Effector CD4-positive, alpha-beta T cell (primary cell): Measurements from ENCODE around the gene TRIM67.

Experiments used
- DNase-seq: peaks from one replicate; pipeline ENCODE4 v3.0.0-alpha.2; 2020

TRIM67 gene

DNA sequence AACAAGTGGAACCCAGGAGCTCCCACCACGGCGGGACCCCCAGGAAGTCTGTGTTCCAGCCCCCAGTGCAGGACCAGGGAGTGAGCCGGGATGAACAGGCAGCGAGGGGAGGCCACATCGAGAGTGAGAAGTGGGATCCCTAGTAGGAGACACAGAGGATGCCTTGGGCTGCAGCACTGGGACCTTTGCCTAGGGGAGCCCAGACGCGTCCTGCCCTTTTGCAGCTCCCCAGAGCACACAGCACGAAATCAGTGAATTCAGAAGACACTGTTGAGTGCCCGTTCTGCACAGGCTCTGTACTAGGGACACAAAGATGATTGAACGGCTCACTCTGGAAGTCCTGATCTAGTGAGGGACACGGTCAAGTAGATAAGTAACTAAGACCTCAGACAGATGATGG lies 23.5 kb downstream of the TRIM67 start:
- no peak for DNase-seq

DNA sequence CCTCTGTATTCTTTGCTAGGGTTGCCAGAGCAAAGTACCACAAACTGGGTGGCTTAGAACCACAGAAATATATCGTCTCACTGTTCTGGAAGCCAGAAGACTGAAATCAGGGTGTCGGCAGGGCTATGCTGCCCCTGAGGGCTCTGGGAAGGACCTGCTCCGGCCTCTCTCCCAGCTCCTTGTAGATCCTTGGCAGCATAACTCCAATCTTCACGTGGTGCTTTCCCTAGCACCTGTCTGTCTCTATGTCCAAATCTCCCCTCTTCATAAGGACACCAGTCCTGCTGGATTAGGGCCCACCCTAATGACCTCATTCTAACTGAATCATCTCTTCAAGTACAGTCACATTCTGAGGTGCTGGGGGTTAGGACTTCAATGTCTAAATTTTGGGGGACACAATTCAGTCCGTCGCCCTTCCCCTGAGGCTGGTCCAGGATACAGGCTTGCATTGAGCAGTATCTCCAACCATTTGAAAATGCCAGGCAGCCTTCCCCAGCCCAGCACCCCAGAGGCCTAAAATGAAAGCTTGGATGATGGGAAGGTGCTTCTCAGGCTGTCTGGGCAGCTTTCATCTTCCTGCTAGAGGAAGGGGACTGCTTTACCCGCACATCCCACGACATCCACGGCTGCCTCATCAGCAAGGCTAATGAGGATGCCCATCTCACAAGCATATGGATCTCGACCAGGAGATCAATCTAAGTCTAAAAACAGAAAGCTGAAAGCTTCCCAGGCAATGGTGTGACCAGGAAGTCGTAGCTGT lies 24.7 kb downstream of the TRIM67 start:
- DNase-seq = no peak

DNA sequence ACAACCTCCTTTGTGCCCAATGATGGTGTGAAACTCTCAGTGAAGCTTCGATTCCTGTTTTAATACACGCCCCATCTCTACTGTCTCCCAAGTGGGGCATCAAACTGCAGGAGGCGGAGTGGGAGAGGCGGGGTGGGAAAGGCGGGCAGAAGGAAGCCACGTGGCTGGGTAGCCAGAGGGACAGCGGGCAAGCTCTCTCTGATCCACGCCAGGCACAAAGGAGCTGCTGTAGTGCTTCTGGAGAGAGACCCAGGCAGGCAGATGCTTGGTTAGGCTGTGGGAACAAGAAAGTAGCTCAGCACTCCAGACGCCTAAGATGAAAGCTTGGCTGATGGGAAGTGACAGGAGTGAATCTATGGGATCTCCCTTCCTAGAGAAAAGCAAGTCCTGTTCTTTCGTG lies 25.7 kb downstream of the TRIM67 start:
- no peak for DNase-seq

DNA sequence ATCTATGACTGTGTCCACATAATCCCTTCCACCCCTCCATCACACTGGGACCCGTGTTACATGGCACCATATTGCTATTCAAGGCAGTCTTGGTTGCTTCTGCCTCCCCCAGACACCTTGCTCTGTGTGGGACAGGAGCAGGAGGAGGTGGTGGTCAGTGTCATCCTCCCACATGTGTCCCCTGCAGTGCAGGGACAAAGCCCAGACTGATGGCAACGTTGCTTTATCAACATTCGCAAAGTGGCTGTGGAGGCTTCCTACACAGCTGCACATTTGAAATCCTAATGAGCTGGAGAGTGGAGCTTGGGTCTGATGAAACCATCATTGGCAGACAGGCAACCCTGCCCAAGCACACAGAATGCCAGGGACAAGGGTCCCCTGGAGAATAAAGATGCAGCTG lies 26.2 kb downstream of the TRIM67 start:
- no peak for DNase-seq

GRCh38 chr1:231188768-231189167 lies 26.9 kb downstream of the TRIM67 start:
- no peak for DNase-seq

DNA sequence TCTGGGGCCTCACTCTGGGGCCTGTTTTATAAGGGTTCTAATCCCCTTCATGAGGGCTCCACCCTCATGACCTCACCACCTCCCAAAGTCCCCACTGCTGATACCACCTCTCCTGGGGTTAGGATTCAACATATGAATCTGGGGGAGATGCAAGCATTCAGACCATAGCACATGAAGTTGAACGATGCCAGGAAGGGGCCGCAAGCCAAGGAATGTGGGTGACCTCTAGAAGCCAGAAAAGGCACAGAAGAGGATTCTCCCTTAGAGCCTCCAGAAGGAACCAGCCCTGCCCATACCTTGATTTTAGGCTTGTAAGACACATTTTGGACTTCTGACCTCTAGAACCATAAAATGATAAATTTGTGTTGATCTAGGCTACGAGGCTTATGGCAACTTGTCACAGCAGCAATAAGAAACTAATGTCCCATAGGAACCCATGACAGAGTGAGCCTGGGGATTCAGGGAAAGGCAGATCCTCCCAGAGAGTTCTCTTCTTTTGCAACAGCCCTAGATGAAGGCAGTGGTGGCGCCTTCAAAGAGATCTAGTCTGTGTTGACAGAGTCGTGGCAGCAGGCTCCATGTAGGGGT lies 27.9 kb downstream of the TRIM67 start:
- no peak for DNase-seq

DNA sequence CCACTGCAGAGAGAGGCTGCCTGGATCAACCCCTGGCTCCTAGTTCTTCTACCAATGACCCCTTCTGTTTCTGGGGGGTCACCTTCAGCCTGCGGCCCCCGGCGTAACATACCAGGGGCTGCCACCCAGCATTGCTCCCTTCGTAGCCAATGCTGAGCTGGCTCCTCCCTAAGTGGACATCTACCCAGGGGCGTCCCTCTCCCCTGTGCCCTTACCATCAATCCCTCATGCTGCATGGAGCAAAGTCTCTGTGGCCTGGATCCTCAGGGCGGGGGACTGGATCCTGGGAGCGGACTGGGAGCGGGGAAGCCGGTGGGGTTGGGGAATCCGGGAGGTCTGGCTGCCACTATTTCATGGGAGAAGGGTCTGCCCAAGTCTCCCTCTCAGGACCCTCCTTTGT lies 28.6 kb downstream of the TRIM67 start:
- no peak for DNase-seq

GRCh38 chr1:231192620-231193163 lies 30.8 kb downstream of the TRIM67 start:
- no peak for DNase-seq

- no peak for DNase-seq
Observed at GRCh38 chr1:231193710-231194340, 32.0 kb downstream of the TRIM67 start.

GRCh38 chr1:231194476-231194842 lies 32.6 kb downstream of the TRIM67 start:
- DNase-seq = no peak

GRCh38 chr1:231194843-231195516 lies 33.1 kb downstream of the TRIM67 start:
- DNase-seq = no peak

DNA sequence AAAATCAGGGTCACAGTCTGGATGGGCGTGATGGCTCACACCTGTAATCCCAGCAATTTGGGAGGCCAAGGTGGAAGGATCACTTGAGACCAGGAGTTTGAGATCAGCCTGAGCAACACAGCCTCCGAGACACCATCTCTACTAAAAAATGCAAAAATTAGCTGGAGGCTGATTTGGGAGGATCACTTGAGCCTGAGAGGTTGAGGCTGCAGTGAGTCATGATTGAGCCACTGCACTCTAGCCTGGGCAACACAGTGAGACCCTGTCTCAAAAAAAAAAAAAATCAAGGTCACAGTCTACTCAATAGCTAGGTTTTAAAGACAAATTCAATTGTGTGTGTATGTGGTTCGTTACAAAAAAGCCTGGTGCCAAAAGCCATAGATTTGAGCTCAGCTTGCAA lies 34.4 kb downstream of the TRIM67 start:
- no peak for DNase-seq

DNA sequence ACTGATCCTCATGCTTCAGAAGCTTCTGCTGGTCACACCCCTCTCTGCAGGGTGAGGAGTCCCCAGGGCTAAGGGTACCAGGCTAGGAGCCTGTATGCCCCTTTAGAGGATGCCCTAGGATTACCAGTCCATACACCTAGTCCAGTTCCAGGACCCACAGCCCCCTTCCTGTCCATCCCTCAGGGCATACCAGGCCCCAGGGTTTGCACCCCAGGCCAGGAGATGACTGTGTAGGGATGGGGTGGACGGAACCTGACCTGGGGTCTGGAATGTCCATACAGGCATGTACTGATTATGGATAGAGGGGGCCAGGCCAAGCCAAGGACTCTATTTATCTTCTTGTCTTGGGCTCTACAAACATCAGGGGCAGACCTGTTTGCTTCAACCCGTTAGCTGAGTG lies 34.9 kb downstream of the TRIM67 start:
- no peak for DNase-seq

DNA sequence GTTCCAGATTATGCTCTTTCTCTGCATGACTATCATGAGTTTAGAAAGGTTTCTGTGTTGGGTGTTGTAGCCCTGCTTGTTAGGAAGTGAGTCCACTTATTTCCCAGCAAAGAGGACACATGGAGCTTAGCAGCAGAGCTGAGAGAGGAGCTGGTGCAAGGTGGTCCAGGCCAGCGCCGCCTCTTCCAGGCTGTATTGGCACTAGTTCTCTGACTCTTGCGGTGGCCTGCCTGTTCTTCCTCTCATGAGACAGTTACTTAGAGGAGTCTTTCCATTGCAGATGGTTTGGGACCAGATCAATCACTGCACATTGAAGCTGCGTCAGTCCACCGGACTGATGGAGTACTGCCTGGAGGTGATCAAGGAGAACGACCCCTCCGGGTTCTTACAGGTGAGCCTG lies 38.0 kb downstream of the TRIM67 start:
- DNase-seq = no peak

- no peak for DNase-seq
Observed at GRCh38 chr1:231200388-231201031, 38.7 kb downstream of the TRIM67 start.

DNA sequence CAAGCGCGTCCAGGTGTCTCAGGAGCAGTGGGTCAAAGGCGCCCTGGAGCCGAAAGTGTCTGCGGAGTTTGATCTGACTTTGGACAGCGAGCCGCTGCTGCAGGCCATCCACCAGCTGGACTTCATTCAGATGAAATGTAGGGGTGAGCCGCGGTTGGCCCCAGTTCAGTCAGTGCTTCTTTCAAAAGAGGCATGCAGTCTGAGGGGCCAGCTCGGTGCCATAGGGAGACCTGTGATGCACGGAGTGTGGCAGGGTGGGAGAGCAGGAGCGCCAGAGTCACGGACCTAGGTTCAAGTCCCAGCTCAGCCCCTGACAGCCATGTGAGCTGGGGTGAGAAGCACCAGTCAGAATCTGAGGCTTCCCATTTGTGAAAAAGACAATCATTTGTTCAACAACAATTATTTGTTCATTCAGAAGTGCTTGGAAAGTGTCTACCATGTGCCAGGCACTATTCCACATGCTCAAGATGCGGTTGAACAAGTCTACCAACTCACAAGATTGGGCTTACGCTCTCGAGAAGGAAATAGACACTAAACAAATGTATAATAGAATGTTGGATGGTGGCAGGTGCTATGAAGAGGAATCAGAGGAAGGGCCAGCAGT lies 39.6 kb downstream of the TRIM67 start:
- DNase-seq = no peak

DNA sequence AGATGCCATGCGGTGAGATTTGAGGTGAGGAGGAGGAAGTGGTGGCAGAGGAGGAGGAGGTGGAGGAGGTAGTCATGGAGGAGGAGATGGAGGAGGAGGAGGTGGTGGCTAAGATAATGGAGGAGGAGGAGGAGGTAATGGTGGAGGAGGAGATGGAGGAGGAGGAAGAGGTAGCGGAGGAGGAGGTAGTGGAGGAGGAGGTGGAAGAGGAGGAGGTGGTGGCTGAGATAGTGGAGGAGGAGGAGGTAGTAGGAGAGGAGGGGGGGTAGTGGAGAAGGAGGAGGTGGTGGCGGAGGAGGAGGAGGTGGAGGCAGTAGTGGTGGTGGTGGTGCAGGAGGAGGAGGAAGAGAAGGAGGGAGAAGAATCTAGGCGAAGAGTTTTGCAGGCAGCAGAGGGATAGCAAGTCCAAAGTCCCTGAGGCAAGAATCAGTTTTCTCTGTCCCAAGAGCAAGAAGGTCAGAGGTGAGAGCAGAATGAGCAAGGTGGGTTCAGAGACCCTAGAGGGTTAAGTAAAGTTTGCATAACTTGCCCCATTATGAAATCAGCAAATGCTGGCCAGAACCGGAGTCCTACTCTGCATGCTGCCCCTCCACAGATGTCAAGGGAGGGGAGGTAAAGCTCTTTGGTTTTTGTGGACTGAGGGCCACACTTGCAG lies 40.2 kb downstream of the TRIM67 start:
- no peak for DNase-seq

GRCh38 chr1:231203259-231204057 lies 41.6 kb downstream of the TRIM67 start:
- DNase-seq = no peak

DNA sequence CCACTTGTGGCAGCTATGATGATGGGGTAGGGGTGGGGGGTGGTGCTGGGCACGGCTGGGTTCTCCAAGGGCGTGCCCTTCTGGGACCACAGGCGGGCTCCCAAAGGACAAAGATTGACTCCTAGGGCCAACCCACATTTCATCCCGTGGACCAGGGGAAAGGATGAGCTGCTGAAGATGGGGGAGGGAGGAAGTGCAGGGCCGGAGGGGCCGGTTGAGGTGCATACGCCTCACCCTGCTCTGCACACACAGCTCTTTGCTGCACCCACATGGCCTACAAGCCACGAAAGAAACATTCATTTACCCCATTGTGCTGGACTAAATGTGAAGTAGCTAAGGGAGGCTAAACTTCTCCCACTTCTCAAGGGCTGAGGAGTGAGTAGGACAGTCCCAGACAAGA lies 45.0 kb downstream of the TRIM67 start:
- no peak for DNase-seq

GRCh38 chr1:231207437-231207836 lies 45.6 kb downstream of the TRIM67 start:
- DNase-seq = no peak

- no peak for DNase-seq
Observed at GRCh38 chr1:231208980-231209379, 47.1 kb downstream of the TRIM67 start.
